ENCODE results near the gene HERC5.

HERC5 gene

GRCh38 chr4:88514557-88515511 is 57.9 kb downstream of the HERC5 start:
- DNase-seq, result no peak
- intact Hi-C loops (cut with DNase I), result no loop called here

DNA sequence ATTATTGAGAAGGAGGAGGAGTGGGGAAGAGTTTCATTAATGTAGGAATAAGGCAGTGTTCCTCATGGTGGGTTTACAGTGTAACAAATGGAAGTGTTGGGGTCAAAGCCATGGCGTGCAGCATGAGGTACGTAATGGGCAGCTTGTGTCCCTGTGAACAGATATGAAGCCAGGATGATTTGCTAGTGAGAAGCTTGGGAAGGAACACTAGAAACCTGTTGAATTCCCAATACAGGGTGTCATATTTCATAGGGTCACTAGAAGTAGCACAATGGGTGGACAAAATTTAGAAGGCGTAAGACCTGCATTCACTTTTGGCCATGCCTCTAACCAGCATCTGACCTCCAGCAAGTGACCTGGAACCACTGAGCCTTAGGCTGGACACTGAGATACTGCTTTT is 59.8 kb downstream of the HERC5 start:
- no peak for DNase-seq
- intact Hi-C loops (cut with DNase I), result no loop called here

- DNase-seq, result no peak
- intact Hi-C loops (cut with DNase I), result loop anchor here (2.0 kb wide), 2 partner anchors 139 to 301 kb away; partner anchors contain the start of gene HERC6
These were observed 60.9 kb downstream of the HERC5 start for GRCh38 chr4:88517825-88518224.

DNA sequence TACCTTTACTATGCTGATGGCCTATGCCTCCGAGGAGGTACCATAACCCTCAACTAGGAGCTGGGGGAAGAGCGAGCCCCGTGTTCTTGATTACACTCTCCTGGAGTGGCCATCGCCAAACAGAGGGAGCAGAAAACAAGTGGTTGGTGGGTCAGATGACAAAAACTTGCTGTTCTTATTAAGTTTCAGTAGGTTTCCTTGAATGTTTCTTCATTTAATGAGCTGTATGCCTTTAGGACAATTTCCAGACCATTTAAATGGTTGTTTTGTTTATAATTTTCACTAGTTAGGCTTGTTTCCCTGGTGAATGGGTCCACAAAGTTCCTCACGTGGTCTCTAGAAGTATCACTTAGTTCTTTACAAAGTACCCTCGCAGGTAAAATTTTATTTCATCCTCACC is 62.0 kb downstream of the HERC5 start:
- intact Hi-C loops (cut with DNase I), result loop anchor here (2.0 kb wide), 2 partner anchors 140 to 302 kb away; partner anchors contain the start of gene HERC6
- DNase-seq, result no peak

GRCh38 chr4:88522702-88523324 is 65.9 kb downstream of the HERC5 start:
- intact Hi-C loops (cut with DNase I), result loop anchor here (5.0 to 10.0 kb wide), 4 partner anchors 69 to 502 kb away; partner anchors contain the start of genes HERC3 and PPM1K
- DNase-seq, result peak in 32 of 42 donors; percentile 15 to 64 (median 38)

GRCh38 chr4:88523325-88524129 is 66.6 kb downstream of the HERC5 start, which contains the start of gene PYURF:
PYURF (minus strand) TSS chr4:88523776; CDS start chr4:88523700, 76 bp downstream.
- DNase-seq, result peak; percentile 86 to 98 (median 95)
- intact Hi-C loops (cut with DNase I), result loop anchor here (5.0 to 10.0 kb wide), 4 partner anchors 69 to 501 kb away; partner anchors contain the start of genes HERC3 and PPM1K

DNA sequence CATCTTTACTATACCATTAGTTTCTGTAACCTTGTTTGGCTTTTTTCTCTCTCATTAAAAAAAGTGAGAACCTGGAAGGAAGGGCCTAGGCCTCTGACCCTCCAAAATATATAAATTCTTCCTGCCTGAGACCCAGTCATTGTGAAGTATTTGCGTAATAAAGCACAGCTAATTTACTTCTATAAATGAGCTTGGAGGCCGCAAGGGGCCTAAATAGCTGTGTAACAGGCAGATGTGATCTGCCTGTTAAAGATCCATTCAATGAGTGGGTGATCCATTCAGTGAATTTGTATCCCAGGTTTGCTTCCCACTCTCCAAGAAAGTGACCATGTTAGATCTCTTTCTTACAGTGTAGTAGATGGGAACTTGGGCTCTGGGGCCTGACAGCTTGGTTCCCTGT is 67.3 kb downstream of the HERC5 start:
- intact Hi-C loops (cut with DNase I), result loop anchor here (5.0 to 10.0 kb wide), 4 partner anchors 68 to 501 kb away; partner anchors contain the start of genes HERC3 and PPM1K
- peak in 1 of 42 donors; percentile 15 for DNase-seq

DNA sequence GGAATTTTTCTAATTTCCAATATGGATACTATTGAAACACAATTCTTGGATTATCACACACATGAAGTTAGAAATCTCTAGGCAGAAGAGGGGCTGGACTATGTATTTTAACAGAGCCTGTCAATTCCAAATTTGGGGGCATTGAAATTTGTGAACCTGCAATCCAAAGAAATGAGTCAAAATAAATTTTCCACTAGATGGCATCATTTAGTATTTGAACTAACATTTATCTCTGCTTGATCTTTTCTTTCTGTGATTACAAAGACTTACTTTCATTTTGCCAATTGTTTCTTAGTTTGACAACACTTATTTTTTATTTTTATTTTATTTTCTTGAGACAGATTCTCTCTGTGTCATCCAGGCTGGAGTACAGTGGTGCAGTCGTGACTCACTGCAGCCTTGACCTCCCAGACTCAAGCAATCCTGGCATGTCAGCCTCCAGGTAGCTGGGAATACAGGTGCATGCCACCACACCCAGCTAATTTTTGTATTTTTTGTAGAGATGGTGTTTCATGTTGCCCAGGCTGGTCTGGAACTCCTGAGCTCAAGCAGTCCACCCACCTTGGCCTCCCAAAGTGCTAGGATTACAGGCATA is 69.4 kb downstream of the HERC5 start:
- intact Hi-C loops (cut with DNase I), result loop anchor here (10.0 kb wide), 3 partner anchors 128 to 498 kb away; partner anchors contain the start of gene PPM1K
- DNase-seq, result no peak

- intact Hi-C loops (cut with DNase I), result loop anchor here (10.0 kb wide), 3 partner anchors 127 to 497 kb away; partner anchors contain the start of gene PPM1K
These were observed 70.9 kb downstream of the HERC5 start for GRCh38 chr4:88527787-88528186.

GRCh38 chr4:88528861-88529260 is 71.9 kb downstream of the HERC5 start:
- DNase-seq, result no peak
- intact Hi-C loops (cut with DNase I), result loop anchor here (10.0 kb wide), 3 partner anchors 126 to 496 kb away; partner anchors contain the start of gene PPM1K

More at GRCh38 chr4:88527787-88528186, 70.9 kb downstream of the HERC5 start:
- DNase-seq, result no peak

DNA sequence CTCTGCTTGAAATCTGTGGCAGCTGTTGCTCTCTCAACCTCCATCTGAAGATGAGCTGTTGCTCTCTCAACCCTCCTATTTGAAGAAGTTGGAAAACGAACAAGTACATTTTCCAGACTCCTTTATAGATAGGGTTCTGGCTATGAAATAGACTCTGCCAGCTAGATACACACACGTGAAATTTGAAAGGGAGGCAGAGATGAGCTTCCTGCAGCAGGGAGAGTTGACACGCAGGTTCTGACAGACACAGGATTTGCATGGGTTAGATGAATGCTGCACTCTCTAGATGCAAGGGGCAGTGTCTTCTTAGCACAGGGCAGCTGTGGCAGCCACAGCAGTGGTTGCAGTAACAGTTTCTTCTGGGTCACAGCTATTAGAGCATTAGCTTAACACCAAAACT is 74.6 kb downstream of the HERC5 start:
- DNase-seq, result peak in 1 of 42 donors; percentile 11
- intact Hi-C loops (cut with DNase I), result no loop called here

- DNase-seq, result peak in 24 of 42 donors; percentile 8 to 68 (median 34)
- intact Hi-C loops (cut with DNase I), result no loop called here
These were observed 76.3 kb downstream of the HERC5 start for GRCh38 chr4:88533088-88533790.

- intact Hi-C loops (cut with DNase I), result no loop called here
- peak in 5 of 42 donors; percentile 20 to 50 (median 28) for DNase-seq
These were observed 77.2 kb downstream of the HERC5 start for GRCh38 chr4:88533937-88534750.

DNA sequence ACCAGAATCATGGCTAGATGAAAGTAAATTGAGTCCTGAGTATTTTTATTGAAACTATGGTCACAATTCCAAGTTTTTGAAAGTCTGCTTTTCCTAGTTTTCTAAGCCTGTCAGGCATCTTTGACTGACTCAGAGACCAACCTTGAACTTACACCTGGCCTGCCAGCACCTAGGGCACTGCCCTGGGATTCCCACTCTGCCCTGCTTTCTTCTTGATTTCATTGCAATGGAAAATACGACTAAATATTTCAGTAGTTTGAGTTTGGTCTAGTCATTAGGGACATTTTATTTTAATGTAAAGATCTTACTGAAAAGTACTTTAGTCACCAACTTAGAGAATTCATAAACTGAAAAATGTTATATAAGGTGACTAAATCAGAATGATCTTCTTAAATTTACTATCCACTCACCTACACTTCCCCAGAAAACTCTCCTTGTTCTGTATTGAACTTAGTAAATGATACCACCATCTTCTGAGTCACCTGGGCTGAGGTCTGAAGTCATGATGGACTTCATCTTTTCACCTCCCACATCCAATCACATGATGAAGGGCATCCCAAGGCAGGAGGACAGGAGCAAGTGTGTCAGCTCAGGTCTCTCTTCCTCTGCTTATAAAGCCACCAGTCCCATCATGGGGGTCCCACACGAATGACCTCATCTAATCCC is 78.3 kb downstream of the HERC5 start:
- intact Hi-C loops (cut with DNase I), result no loop called here
- DNase-seq, result no peak

- DNase-seq, result no peak
- intact Hi-C loops (cut with DNase I), result no loop called here
These were observed 80.8 kb downstream of the HERC5 start for GRCh38 chr4:88537709-88538108.

Data from head of caudate nucleus (tissue), 42 donors.